Mucosa of gallbladder (tissue), 1 donor: Measurements from ENCODE around the gene PKD1. TPM values are rescaled to one million over a fixed set of nuclear protein-coding genes. Genes with fewer than 3 reads are reported as not detected.
"Not testable (repeated sequence)": the region's sequence is repeated elsewhere in the genome, so short reads cannot be mapped to it uniquely, and the experiment has no call there.

Source experiments
- DNase-seq: peaks from one replicate; pipeline ENCODE4 v3.0.0-alpha.2; 2020; ENCODE audit warnings: low spot score
- total RNA-seq: library from RNA; stranded (reverse); gene quantifications from one replicate; pipeline ENCODE4 v1.2.1, GENCODE V29; 2021
- donor health status: DM: no; HTN: no; CAD: no.

Gene PKD1
- total RNA-seq, 1 donor from 2014 or later, result 154 TPM

DNA sequence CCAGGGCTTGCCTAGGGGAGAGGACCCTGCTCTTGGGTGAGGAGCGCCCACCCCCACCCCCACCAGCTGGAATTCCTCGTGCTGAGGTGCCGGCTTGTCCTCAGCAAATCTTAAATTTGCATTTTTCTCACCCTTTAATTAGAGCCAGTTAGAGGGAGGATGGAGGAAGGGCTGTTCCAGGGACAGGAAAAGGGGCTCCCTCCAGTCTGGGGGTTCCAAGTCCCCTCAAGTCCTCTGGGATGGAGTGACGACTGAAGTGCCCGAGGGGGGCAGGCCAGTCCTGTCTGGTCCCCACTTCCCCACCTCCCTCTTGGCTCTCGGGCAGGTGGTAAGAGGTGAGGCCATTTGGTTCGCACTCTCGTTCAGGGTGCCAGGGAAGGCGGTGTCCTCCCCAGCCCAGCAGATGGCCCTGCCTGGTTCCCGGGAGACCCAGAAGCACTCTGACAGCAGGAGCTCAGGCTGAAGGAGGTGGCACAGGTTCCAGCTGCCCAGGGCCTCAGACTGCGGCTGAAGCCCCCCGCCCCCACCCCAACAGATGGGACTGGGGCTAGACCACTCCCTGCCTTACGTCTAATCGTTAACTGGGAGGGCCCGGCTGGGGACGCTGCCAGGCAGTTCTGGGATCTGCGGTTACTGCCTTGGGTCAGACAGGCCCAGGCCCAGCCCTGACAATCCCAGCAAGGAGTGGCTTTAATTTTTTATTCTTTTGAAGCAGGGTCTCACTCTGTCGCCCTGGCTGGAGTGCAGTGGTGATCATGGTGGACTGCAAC lies 14.9 kb upstream of the PKD1 start:
- no peak for DNase-seq

DNA sequence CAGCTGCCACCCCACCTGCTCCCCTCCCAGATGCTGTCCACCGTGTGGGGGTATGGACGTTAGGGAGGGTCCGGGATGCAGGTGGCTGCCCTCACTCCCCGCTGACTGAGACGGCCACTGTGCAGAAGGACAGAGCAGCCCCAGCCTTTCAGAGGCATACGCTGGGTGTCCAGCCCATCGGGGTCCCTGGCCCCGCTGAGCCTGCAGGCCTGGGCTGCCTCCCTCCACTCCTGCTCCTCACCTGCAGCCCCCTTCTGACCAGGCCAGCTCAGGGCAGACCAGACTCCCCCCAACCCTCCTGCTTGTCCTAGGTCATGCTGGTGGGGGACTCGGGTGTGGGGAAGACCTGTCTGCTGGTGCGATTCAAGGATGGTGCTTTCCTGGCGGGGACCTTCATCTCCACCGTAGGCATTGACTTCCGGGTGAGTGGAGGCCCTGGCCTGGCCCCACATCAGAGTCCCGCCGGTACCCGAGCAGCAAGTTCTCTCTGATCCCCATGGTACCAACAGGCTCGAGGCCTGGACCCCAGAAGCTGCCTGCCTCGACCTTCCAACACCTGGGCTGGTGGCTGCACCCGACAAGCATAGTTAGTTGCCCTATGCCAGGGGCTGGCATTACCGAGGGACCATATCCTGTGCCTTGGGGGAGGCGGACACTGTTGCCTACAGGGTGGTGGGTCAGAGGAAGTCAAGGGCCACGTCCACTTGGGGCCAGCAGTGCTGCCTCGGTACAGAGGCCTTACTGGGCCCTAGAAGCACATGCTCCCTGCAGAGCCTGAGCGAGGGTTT lies 14.1 kb upstream of the PKD1 start:
- DNase-seq, result no peak

DNA sequence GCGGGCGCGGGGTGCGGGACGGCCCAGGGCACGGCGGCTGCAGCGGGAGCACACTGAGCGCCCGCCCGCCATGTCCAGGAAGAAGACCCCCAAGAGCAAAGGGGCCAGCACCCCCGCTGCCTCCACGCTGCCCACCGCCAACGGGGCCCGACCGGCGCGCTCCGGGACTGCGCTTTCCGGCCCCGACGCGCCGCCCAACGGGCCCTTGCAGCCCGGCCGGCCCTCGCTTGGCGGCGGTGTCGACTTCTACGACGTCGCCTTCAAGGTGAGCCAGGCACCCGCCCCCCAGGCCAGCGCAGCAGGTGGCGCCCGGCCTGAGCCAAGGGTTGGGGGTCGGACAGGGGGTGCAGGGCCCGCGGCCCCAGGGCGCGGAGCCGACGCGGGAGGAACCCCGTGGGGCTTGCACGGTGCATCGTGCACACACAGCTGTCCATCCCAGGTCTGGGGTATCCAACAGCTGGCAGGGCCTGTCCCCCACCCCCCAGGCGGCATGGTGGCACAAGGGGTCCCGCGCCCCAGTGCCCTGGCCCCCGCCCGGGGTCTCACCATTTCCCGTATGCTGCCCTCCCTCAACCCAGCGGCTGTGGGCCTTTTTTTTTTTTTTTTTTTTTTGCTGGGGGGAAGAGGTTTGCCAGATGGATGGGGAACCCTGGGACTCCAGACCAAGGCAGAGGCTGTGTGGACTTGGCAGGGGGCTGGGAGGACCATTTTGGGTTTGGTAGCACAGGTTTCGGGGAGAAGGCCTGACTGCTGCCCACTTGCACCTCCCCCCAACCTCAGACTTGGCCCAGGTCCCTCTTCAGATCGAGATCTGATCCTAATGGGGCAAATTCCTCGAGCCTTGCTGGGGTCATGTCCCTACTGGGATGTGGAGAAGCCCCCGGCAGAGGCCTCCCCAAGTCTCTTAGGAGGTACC lies 13.3 kb upstream of the PKD1 start:
- no peak for DNase-seq

DNA sequence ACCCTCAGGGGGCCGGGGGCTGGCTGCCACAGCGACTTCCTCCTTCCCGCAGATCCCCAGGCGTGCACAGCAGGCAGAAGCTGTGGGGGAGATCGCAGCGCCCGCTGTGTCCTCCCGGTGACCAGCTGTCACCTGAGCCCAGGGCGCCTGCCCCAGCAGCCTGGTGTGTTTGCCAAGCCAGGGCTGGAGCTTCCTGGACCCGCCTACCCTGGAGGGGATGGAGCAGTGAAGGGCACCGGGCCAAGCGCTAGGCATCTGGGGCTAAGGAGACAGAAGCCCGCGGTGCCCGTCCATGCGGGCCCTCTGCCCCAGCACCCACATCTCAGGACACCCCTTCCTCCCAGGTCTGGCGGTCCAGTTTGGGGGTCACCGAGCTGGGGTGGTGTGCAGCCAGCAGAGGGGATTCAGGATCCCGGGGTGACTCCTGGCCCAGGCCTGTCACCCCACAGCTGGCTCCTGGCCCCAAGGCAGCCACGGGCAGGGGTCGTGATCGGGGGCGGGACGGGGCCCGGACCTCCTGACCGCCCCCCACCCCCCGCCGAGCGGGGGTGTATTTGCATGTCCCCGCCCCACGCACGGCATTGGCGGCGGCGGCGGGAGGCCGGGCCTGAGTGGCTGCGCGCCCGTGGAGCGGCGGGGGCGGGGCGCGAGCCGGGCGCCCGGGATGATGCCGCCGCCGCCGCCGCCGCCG lies 12.4 kb upstream of the PKD1 start, which contains the start of gene RAB26:
TSS of gene RAB26 (plus strand) at position 645 of the 691 bp plus-strand sequence. CDS start 159 bp downstream, outside the sequence.
- peak; percentile 82 for DNase-seq

DNA sequence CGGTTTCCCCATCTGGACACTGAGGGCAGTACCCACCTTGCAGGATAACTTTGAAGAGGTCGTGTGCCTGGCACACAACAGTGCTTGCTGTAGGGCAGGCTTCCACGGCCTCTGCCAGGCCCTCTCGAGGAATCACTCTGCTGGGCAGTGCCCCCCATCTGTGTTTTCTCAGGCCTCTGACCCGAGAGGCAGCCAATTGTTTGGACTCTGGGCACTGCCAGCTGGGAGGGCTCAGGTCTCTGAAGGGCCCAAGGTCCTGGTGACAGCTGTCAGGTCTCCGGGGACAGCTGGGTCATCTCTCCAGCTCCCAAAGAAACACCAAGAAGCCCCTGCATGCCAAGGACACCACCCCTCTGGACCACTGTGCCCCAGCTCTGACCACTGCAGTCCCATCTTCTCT lies 11.7 kb upstream of the PKD1 start:
- DNase-seq, result no peak

DNA sequence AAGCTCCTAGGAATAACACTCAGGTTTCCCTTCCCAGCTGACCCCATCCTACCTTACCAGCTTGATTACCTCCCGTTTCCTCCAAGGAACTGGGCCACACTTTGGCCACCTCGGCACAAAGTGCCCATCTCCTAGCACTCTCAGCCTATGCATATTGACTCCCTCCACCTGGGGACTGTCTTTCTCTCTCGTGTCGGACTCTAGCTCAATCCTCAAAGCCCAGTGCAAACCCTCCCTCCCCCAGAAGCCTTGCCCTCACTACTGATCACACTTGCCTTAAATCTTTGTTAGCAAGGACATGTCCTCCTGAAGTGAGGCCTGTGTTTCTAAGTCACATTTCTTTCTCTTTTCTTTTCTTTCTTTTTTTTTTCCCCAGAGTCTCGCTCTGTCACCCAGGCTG lies 10.1 kb upstream of the PKD1 start:
- DNase-seq, result no peak

DNA sequence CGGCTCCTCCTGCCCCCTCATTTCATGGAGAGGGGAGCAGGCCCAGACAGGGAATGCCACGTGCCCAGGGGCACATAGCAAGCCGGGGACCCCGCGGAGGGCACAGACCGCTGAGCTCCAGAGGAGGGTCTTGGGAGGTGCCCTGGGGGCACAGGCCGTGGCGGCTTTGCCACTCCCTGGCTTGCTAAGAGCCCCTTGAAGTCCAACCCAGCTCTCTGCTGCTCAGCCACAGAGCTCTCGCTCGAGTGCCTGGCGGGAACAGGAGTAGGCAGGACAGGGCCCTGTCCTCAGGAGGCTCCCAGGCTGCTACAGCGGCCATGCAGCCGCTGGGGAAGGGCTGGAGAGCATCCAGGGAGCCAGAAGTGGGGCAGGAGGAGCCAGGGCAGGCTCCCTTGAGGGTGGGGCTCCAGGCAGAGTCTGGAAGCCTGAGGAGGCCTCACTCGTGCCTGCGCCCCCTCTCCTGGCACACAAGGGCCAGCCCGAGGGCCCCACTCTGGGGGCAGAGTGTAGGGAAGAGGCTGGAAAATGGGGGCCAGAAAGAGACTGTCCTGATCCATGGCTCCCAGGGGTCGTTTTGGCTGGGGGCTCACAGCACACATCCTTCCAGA lies 8.3 kb upstream of the PKD1 start:
- DNase-seq, result no peak

DNA sequence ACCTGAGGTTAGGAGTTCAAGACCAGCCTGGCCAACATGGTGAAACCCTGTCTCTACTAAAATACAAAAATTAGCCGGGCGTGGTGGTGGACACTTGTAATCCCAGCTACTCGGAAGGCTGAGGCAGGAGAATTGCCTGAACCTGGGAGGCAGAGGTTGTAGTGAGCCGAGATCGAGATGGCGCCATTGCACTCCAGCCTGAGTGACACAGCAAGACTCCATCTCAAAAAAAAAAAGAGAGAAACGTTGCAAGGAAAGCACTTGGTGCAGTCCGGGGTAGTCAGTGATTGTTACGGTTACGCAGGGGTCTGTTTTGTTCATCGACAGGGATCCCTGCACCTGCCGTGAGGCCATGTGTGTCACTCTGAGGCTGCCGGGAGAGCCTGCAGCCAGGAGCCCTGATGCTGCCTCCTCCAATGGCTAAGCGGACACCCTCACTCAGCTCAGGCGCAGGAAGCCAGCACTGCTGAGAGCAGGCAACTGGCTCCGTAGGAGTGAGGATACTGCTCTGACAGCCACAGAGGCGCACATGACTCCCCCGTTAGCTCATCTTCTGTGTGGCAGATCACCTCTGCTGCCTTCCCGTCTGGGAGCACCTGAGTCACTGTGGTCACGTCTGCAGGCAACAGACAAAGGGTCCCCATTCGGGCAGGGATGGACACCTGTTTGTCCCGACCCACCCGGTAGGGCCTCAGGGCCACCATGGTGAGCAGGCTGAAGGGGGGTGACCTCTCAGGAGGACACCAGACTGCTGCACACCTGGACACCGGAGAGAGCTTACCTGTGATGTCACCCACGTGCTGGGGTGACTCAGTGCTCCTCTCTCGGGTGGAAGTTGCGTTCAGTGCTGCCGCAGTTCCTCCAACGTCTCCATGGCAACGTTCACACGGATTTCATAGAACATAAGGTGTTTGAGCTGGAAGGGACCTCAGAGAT lies 7.5 kb upstream of the PKD1 start:
- DNase-seq, result no peak

DNA sequence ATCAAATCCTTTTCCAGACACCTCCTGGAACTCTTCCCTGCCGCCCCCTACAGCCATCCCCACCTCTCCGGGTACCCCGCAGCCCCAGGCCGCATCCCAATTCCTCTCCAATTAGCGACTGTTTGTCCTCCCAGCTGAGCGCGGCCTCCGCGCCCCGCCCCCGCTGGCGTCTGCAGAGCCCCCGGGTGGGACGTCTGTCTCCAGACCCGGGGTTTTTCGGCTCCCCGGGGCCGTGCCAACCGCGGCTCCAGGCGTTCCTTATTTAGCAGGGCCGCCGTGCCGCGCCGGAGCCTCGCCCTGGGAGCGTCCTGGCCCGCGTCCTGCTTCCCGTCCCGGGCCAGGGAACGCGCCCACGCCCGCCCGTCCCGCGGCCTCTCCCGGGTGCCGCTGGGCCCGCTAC lies 627 bp downstream of the PKD1 start:
- not testable (repeated sequence) for DNase-seq

DNA sequence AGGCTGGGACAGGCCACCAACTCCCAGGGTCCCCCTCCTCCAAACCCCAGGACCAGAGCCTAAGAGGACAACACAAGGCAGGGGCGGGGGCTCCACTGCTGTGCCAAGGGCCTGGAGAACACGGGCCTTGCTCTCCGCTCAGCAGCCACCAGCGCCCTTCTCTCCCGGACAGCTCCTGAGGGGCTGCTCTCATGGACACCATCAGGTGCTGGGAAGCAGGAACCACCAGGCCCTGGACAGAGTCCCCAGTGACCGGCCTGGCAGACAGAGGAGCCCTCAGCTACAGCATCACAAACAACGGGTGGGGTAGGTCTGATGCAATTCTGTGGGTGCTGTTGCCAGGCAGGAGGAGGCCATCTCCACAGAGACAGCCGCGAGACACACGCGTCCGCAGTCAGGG lies 1.9 kb downstream of the PKD1 start:
- DNase-seq, result not testable (repeated sequence)

DNA sequence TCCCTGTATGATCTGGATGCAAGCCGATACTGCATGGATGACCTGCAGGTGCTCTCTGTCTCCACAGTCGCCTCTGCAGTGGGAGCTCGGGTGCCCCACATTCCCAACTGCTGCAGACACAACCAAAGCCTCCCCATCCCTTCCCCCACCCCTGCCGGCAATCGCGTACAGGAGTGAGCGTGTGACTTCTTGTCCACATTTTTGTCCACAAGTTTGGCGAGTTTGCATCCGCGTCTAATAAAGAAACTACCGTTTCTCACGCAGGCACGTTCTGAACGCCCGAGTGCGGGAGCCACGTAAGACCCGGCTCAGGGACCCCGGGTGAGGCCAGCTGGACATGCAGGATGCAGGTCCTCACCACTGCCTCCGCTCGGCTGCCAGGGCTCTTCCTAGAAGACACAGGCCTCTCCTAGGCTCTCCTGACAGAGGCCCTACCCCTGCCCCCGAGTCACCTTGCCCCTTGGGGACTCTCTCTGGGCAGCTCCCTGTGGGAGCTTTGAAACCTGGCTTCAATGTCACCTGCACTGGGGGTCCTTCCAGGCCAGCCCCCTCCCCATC lies 5.7 kb downstream of the PKD1 start:
- not testable (repeated sequence) for DNase-seq

DNA sequence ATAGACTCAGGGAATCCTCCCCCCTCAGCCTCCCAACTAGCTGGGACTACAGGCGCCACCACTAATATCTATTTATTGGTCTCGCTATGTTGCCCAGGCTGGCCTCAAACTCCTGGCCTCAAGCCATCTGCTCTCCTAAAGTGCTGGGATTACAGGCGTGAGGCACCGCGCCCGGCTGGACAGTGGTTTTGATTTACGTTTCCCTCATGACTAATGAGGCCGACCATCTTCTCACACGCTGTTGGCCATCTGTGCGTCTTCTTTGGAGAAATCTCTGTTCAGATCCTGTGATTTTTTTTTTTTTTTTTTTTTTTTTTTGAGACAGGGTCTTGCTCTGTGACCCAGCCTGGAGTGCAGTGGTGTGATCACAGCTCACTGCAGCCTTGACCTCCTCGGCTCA lies 6.4 kb downstream of the PKD1 start:
- not testable (repeated sequence) for DNase-seq

DNA sequence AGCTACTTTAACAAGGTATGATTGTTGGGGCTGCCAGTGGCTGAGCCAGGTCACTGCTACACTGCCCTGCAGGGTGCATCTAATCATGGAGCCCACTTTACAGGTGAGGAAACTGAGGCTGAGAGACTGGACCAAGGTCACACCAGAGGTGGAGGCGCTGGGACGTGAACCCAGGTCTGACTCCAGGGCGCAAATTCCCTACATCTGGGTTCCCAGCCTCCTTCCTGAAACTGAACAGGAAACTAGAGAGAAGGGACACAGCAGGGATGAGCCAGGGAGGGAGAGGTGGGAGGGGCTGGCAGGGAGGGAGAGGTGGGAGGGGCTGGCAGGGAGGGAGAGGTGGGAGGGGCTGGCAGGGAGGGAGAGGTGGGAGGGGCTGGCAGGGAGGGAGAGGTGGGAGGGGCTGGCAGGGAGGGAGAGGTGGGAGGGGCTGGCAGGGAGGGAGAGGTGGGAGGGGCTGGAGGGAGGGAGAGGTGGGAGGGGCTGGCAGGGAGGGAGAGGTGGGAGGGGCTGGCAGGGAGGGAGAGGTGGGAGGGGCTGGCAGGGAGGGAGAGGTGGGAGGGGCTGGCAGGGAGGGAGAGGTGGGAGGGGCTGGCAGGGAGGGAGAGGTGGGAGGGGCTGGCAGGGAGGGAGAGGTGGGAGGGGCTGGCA lies 7.9 kb downstream of the PKD1 start:
- not testable (repeated sequence) for DNase-seq

DNA sequence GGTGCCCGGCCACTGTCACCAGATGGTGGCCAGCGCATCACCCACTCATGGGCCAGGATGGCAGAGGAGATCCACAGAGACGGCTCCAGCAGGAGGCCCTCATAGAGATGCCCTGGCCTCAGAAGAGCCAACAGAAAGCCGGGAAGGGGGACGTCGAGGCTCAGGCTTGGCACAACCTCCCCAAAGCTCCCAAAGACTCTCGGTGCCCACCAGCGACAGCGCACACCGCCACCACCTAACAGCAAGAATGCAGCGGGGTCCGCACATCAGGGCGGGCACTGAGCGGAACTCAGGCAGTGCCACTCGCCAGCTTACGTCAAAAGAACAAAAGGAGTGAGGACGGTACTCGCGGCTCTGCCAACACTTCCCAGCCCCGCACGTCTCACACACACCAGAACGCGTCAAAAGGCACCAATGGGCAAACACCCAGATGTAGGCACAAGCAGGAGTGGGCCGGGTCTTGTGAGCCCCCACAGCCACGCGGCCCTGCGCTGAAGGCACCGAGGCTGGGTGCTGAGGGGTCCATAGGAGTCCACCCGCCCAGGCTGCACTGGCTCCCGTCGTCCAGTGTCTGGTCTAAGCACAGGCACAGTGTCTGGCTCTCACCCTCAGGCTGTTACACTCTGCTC lies 8.7 kb downstream of the PKD1 start:
- DNase-seq, result peak; percentile 49

DNA sequence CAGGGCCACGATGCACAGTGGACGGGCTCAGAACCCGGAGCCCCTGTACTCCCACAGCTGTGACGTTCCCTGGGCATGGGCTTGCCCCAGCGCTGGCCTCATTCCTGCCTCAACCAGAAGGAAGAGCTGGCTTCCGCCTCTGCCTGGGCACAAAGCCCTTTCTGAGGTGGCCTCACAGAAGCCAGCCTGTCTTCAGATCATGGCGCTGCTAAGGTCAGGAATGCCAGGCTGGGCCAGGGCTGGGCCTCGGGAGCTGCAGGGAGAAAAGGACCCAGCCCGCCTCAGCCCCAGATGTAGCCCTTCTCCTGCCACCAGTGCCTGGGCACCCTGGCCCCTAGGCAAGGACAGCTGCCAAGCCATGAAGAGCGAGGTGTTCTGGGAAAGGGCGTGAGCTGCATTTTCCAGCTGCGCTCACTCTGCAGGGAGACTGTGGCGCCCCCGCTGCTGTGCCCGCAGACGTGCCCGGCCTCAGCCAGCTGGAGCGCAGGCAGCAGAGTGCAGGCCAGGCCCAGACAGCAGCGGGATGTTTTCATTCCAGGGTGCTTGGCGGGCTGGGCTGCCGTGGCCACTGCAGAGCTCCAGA lies 9.4 kb downstream of the PKD1 start:
- DNase-seq, result not testable (repeated sequence)

DNA sequence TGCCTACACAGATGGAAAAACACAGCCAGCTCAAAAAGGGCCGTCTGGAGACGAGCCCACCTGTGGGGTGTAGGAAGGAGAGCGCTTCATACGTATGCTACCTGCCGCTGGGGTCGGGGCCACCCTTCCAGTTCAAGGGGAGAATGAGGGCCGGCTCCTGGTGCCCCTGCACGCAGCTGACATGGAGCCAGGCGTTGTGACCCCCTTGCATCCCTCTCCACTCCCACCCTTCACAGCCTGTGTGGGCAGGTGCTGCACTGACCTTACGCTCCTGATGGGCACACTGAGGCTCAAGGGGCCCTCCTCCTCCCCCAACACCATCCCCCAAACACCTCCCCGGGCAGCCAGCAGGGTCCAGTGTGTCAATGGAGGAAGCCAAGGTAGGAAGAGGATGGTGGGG lies 10.1 kb downstream of the PKD1 start:
- DNase-seq, result not testable (repeated sequence)

DNA sequence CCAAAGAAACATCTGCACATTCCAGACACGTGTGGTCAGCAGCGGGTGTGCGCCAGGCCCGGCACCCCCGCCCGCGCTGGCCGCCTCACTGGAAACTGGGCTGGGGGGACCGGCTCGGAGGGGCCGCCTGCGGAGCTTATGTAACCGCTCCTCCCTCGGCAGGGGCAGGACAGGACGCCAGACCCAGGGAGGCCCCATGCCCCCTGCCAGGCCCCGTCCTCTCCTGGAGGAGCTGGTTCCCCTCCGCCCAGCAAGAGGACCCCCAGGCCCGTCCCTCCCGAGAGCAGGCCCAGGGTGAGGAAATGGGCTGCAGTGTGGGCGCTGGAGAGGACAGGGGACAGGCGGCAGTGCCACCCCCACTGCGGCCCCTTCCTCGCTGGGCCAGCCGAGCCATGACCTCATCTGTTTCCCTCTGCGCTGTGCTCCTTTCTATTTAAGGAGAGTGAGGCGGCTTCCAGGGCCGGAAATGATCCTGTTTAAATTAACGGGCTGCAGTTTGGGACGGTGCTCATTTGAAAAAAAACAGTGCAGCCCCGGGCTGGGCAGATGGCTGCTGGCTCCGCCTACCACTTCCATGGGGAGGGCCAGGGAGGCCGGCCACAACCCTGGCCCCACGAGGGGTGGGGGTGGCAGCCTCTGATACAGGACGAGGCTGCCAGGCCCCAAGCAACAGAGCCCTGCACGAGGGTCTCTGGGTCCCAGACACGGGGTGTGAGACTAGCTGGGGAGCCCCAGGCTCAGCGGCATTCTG lies 10.8 kb downstream of the PKD1 start:
- peak; percentile 66 for DNase-seq
